Measurements from ENCODE around the gene PLPPR1.

- no peak for TF ChIP-seq CTCF (IDR thresholded peaks at IDR 0.05; ENCODE audit: low read length)
- no peak for TF ChIP-seq EZH2 (IDR thresholded peaks at IDR 0.05; ENCODE audit: borderline replicate concordance, low read length)
These were observed 102.8 kb downstream of the PLPPR1 start for GRCh38 chr9:101131326-101131725.

All from OCI-LY1 (cell line).